Stimulated activated CD4-positive, alpha-beta T cell treated with anti-CD3 and anti-CD28 coated beads, Interleukin-4, amount 100 ng/mL, for 4 hours (primary cell): ENCODE data around the gene ADK.

ENCODE experiments used
- DNase-seq, 2 experiments: peaks; one replicate each; pipeline ENCODE4 v3.0.0-alpha.2; 2020

Gene ADK

GRCh38 chr10:74637685-74638084 lies 486.7 kb downstream of the ADK start:
- DNase-seq, result no peak

DNA sequence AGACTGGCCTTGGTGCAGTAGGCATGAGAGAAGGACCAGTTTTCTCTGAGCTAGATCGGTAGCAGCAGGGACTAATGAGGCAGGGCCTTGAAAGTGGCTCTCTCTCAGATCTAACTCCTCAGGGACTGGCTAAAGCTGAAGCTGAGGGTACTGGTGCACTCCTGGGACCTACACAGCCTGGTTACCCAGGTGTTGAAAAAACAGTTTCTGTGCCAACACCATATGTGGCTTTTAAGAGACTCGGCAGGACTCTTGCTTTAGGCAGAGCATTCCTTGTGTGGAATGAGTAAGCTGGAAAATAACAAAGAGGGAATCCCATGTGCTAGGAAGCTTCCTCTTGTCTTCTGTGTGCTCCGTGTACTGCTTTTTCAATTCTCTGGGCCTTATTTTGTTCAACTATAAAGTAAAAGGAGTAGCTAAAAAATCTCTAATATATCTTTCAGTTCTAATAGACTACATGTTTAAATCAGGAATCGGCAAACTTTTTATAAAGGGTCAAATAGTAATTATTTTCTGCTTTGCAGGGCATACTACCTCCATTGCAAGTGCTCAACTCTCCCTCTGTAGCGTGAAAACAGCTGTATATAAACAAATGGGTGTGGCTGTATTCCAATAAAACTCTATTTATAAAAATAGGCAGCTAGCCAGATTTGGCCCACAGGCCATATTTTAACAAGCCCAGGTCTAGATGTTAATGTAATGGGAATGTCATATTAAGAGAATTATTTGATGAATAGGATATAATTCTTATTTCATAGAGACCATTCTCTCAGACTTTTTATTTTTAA lies 489.3 kb downstream of the ADK start:
- DNase-seq, result no peak

DNA sequence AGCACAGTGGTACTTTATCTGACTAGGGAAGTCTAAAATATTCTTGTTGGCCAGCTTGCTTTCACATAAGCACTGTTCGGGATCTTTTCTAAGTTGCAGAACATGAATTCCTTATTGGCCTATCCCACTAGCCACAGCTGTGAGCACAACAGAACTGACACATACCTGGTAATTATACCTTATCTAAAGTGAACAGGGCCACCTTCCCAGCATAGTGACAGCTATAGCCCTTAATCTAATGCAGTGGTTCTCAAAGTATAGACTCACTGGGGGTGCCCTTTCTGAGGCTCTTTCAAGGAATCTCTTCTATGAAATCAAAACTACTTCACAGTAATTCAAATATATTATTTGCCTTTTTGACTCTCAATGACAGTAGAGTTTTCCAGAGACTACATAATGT lies 490.6 kb downstream of the ADK start:
- DNase-seq, result no peak

DNA sequence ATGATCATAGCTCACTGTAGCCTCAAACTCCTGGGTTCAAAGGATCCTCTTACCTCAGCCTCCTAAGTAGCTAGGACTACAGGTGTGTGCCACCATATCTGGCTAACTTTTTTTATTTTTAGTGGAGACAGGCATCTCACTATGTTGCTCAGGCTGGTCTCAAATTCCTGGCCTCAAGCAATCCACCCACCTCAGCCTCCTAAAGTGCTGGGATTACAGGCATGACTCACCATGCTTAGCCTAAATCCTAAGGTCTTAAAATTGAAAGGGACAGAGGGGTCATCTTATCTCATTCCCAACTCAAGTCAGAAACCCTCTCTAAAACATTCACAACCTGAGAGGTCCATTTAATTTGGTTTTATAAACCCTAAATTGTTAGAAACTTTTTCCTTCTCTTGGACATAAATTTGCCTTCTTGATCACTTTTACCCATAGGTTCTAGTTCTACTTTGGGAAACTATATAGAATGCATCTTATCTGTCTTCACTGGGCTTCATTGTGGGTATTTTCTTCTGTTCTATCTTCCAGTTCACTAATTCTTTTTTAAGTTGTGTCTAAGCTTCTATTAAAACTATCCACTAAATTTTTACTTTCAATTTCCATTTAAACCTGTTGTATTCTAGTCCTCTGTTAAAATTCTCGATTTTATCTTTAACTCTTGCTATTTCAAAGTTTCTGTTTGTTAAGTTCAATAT lies 492.0 kb downstream of the ADK start:
- DNase-seq, result no peak

- no peak for DNase-seq
These were observed 492.6 kb downstream of the ADK start for GRCh38 chr10:74643596-74643975.

- no peak for DNase-seq
These were observed 493.7 kb downstream of the ADK start for GRCh38 chr10:74644738-74645137.

- no peak for DNase-seq
These were observed 494.7 kb downstream of the ADK start for GRCh38 chr10:74645692-74646091.

- no peak for DNase-seq
These were observed 499.6 kb downstream of the ADK start for GRCh38 chr10:74650613-74651012.

DNA sequence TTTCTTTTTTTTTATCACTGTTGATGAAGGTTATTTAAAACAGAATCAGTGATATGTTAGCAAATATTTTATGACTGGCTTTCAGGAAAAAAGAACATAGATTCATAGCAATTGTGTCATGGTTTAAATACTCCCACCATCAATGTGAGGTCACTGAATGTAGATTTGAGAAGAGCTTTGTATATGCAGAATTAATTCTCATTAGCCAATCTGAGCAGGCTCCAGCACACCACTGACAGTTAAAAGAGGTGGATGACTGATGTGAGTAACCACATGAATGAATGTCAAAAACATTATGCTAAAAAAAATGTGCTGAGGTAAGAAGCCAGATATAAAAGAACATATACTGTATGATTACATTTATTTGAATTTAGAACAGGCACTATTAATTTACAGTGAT lies 500.5 kb downstream of the ADK start:
- no peak for DNase-seq

GRCh38 chr10:74652664-74653063 lies 501.6 kb downstream of the ADK start:
- no peak for DNase-seq

DNA sequence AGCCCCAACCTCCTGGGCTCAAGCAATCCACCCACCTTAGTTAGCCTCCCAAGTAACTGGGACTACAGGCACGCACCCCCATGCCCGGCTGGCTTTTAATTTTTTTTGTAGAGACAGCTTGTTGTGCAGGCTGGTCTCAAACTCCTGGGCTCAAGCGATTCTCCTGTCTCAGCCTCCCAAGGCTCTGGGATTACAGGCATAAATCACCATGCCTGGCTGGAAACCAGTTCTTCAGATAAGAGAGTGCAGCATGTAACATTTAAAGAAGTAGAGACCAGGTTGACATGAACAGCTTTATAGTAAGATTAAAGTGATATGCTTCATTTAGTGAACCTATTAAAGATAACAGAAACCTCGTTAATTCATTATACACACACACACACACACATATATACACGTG lies 507.5 kb downstream of the ADK start:
- DNase-seq, result no peak

- no peak for DNase-seq
These were observed 511.6 kb downstream of the ADK start for GRCh38 chr10:74662635-74663034.

DNA sequence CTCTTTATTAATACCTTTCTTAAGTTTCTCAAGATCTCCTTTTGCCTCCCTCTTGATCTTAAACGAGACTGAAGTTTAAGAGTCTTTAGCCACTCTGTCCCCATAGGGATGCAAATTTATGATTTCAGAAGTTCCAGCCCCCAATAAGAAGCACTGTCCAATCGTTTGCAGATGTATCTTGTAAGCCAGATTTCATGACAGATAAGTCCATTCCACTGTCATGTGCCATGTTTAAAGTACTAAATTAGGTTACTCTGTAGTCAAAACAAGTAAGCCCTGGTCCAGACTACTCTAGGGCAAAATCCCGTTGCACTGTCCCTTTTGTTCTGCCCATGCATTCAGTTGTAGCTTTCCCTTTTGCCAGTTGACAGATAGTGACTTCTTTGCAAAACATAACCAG lies 518.2 kb downstream of the ADK start:
- DNase-seq, result no peak

DNA sequence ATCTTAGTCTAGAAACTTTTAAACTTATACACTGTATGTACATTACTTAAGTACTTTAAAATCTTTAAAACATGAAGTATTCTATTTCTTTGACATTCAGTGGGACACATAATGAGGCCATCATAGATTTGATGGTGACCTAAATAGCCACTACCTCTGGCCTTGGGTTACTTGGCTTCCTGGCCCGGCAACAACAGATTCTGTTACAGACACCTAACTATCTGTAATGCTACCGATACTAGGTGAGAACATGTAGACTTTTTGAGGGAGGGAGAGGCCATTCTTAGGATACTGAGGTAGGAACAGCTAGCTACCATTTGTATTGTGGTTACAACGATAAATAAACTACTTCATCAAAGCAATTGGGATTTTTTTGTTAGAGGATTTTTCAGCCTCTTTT lies 520.7 kb downstream of the ADK start:
- DNase-seq, result no peak

GRCh38 chr10:74672430-74673165 lies 521.6 kb downstream of the ADK start:
- DNase-seq, result no peak

GRCh38 chr10:74674927-74675326 lies 523.9 kb downstream of the ADK start:
- DNase-seq, result no peak

GRCh38 chr10:74675484-74675883 lies 524.5 kb downstream of the ADK start:
- DNase-seq, result no peak

DNA sequence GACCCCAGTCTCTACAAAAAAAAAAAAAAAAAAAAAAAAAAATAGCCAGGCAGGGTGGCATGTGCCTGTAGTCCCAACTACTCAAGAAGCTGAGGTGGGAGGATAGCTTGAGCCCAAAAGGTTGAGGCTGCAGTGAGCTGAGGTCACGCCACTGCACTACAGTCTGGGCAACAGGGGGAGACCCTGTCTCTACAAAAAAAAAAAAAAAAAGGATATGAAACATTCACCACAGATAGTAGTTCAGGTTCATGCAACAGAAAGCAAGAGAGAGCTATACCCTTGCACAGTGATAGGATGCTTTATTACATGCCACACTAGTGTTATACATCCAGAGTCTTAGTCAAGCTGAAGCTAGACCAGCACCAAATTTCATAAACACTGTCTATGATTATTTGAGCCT lies 526.9 kb downstream of the ADK start:
- DNase-seq, result no peak

GRCh38 chr10:74681917-74682627 lies 531.1 kb downstream of the ADK start:
- DNase-seq, result no peak

GRCh38 chr10:74683067-74683466 lies 532.0 kb downstream of the ADK start:
- DNase-seq, result no peak

DNA sequence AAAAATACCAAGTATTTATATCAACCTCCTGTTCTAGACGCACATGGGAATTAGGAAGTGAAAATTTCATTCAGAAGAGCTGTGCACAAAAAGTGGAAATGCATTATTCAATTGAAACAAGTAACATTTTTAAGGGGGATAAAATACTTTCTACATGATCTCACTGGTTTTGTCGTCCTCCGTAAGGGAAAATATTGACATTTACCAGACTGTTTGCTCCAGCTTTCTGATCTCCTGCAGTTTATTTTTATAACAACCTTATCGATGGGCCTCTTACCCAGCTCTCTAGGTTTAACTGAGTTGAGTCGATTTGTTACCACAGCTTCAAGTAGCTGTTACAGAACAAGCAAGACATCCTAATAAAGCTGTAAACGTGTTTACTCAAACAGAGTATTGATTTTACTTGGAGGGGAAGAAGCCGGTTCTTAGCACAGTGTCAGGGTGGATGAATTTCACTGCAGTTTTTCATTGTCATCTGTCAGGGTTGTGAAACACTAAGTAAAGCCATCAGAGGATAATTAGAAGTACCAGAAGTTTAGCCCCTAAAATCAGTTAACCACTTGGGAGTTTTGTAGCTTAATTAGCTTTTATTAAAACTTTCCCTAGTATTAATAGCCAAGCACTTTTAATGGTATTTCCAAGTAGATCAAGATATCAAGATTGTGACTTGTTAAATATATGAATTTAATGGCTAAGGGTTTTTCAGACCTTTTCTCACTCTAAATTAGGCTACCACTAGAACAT lies 532.8 kb downstream of the ADK start:
- no peak for DNase-seq

GRCh38 chr10:74684462-74684861 lies 533.4 kb downstream of the ADK start:
- DNase-seq, result no peak

GRCh38 chr10:74685564-74685963 lies 534.5 kb downstream of the ADK start:
- no peak for DNase-seq
